HL-60/S4 (cell line): ENCODE results near the gene KATNB1.

ENCODE experiments used
- in situ Hi-C: fragments of 300-500 bp; cut with MboI; formaldehyde crosslinking; loops from 2 replicates; pipeline ENCODE4 v1.14.3; 2022; ENCODE audit warnings: low sequenced_read_pairs

The KATNB1 gene

DNA sequence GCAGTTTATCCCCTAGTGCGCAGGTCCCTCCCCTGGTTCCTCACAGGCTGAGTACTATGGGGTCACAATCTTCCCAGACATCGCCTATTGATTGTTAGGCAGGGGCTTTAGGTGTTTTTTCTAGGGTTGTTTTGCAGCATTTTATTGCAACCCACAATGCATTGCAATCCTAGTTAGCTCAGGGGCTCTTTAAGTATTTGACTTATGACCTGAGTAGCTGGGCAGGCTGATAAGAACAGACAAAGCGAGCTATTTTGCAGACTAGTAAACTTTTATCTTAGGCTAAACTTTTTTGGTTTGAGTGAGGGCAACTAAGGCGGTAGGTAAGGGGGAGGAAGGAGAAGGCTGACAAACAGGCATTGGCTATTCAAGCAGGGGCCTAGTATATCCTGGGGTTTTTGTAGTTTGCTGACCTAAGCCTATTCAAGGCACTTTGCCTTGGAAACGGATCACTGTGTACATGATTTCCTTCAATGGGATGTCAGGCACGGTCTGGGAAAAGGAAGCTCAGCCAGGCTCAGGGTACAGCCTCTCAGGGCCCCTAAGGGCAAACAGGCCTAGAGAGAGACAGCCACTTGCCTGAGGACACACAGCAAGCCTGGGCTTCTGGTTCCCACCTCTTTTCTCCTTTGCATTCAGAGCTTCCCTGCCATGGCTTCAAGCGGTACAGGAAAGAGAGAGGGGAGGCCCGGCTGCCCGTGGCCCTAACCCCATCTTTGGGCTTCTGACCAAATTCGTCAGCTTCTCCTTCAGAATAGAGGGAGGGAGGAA is 34.6 kb upstream of the KATNB1 start:
- in situ Hi-C loops = loop anchor here (25.0 kb wide), 1 partner anchor 114 kb away; no protein-coding TSS in a partner anchor

DNA sequence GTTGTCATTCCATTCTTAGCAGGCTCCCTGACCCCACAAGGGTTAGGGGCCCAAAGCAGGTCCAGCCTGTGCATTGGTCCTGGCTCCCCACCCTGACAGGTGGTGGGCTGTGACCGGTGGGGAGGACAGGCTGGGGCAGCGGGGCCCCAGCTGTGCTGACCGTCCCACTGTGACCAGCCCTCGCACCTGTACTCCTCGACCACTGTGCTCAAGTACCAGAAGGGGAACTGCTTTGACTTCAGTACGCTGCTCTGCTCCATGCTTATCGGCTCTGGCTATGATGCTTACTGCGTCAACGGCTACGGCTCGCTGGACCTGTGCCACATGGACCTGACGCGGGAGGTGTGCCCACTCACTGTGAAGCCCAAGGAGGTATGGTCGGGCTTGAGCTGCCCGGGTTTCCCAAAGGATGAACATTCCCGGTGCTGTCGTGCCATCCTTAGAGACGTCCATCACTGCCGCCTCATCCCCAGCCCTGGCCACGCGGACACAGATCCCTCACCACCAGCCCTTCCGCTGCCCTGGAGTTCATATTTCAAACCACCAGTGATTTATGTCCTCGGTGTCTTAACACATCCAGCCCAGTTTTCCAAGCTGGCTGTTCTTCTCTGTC is 33.7 kb upstream of the KATNB1 start:
- in situ Hi-C loops = loop anchor here (25.0 kb wide), 1 partner anchor 115 kb away; no protein-coding TSS in a partner anchor

- in situ Hi-C loops = loop anchor here (25.0 kb wide), 1 partner anchor 116 kb away; no protein-coding TSS in a partner anchor
These were observed 32.1 kb upstream of the KATNB1 start for GRCh38 chr16:57703416-57704010.

DNA sequence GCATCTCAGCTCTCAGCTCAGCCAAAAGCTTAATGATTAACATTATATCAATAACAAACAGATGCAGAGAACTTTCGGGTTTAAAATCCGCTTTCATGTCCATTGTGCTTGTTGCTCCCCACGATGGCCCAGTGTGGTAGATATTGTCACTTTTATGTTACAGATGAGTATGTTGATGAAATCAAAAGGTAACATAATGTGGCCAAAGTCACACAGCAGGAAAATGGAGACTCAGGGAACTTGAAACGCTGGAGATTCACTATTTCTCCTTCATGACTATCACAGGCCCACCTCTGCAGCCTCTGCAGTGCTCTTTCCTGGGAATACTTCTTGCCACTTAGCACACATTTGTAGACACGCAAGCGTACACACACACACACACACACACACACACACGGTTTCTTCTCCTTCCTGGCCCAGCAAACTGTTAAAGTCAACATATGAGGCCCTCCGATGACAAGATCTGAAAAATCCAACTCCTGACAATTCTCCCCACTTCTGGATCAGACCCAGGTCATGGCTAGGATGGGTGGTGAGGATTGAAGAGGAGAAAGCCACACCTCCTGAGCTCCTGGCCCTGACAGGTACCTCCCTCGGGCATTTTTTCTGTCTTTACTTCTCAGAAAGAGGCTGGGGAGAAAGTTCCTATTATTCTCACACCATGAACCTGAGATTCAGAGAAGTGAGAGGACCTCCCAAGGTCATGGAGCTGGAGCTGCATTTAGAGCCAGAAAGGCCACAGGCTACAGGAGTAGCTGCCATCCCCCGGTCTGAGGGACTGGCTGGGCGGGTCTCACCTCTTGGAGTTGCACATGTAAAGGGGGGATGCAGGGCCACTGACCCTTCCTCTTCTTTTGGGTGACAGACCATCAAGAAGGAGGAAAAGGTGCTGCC is 31.3 kb upstream of the KATNB1 start:
- in situ Hi-C loops = loop anchor here (25.0 kb wide), 1 partner anchor 117 kb away; no protein-coding TSS in a partner anchor

DNA sequence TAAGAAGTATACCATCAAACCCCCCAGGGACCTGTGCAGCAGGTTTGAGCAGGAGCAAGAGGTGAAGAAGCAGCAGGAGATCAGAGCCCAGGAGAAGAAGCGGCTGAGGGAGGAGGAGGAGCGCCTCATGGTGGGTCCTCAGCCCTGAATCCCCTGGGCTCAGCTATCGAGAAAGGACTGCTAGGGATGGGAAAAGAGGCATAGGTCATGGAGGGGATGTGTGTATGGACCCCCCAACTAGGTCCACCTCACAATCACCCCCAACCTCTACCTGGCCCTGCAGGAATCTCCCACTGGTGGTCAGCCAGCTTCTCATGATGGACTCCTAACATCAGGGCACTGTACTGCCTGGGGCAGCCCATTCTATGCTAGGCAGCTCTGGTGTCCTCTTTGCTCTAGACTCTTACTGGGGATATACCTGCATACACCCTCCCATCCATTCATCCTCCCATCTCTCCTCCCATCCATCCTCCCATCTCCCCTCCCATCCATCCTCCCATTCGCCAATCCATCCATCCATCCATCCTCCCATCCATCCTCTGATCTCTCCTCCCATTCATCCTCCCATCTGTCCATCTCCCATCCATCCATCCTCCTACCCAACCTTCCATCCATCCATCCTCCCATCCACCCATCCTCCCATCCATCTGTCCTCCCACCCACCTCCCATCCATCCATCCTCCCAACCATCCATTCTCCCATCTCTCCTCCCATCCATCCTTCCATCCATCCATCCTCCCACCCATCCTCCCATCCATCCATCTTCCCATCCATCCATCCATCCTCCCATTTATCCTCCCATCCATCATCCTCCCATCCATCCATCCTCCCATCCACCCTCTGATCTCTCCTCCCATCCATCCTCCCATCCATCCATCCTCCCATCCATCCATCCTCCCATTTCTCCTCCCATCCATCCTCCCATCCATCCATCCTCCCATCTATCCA is 30.4 kb upstream of the KATNB1 start:
- in situ Hi-C loops = loop anchor here (25.0 kb wide), 1 partner anchor 118 kb away; no protein-coding TSS in a partner anchor

- in situ Hi-C loops = loop anchor here (25.0 kb wide), 1 partner anchor 119 kb away; no protein-coding TSS in a partner anchor
These were observed 28.9 kb upstream of the KATNB1 start for GRCh38 chr16:57706717-57707116.

- in situ Hi-C loops = loop anchor here (25.0 kb wide), 1 partner anchor 120 kb away; no protein-coding TSS in a partner anchor
These were observed 28.2 kb upstream of the KATNB1 start for GRCh38 chr16:57707331-57707730.

DNA sequence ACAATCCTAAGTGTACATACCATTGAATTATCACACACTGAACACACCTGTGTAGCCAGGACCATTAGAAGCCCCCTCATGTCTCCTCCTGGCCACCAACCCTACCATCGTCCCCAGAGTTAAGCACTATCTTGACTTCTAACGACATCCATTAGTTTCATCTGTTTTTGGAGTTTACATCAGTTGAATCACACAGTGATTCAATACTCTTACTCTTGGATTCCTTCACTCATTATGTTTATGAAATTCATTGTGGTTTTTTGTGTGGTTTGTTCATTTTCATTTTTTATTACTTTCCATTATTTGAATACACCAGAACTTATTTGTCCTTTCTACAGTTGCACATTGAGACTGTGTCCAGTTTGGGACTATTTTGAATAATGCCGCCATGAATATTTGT is 27.4 kb upstream of the KATNB1 start:
- in situ Hi-C loops = loop anchor here (25.0 kb wide), 1 partner anchor 121 kb away; no protein-coding TSS in a partner anchor

DNA sequence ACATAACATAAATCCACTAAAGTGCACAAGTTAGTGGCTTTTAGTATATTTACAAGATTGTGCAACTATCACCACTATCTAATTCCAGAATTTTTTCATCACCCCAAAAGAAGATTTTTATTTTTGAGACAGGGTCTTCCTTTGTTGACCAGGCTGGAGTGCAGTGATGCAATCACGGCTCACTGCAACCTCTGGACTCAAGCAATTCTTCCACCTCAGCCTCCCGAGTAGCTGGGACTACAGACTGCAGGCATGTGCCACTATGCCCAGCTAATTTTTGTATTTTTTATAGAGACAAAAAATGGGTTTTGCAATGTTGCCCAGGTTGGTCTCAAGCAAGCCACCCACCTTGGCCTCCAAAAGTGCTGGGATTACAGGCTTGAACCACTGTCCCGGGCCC is 25.9 kb upstream of the KATNB1 start:
- in situ Hi-C loops = loop anchor here (25.0 kb wide), 1 partner anchor 122 kb away; no protein-coding TSS in a partner anchor

DNA sequence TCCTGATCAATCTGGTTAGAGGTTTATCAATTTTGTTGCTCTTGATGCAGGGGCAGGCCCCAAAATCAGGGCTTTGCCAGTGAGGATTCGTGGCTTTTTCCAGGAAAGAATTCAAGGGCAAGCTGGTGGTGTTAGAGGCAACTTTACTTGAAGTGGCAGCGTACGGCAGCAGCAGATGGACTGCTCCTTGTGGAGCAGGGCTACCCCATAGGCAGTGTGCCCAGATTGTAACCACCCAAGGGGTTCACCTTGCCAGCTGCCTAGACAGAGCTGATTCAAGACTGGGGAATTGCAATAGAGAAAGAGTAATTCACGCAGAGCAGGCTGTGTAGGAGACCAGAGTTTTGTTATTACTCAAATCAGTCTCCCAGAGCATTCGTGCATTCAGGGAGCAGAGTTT is 24.2 kb upstream of the KATNB1 start:
- in situ Hi-C loops = loop anchor here (25.0 kb wide), 1 partner anchor 124 kb away; no protein-coding TSS in a partner anchor

- in situ Hi-C loops = loop anchor here (25.0 kb wide), 1 partner anchor 125 kb away; no protein-coding TSS in a partner anchor
These were observed 23.6 kb upstream of the KATNB1 start for GRCh38 chr16:57711993-57712392.

DNA sequence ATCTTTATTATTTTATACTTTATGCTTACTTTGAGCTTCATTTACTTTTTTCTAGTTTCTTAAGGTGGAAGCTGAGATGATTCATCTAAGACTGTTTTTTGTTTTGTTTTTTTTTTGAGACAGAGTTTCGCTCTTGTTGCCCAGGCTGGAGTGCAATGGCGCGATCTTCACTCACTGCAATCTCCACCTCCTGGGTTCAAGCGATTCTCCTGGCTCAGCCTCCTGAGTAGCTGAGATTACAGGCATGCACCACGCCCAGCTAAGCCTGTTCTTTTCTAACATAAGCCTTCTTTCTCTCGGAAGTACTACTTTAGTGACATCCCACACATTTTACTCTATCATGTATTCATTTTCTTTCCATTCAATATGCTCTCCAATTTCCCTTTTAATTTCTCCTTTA is 23.0 kb upstream of the KATNB1 start:
- in situ Hi-C loops = loop anchor here (25.0 kb wide), 1 partner anchor 125 kb away; no protein-coding TSS in a partner anchor

DNA sequence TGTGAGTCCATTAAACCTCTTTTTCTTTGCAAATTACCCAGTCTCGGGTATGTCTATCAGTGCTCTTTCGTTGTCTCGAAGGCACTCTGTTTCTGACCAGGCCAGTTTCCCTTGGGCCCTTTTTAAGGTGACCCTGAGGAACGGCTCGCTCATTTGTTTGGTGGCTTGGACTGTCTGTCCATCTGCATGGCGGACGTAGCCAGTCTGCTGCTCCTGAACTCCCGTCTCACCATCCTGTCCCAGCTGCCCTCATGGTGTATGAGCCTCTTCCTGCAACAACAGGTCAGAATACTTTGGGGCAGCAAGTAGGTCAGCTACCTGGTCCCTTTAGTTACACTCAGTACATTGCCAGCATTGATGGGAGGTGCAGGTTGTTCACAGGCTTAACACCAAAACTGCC is 22.0 kb upstream of the KATNB1 start:
- in situ Hi-C loops = loop anchor here (25.0 kb wide), 1 partner anchor 126 kb away; no protein-coding TSS in a partner anchor

GRCh38 chr16:57714047-57714446 is 21.5 kb upstream of the KATNB1 start:
- in situ Hi-C loops = loop anchor here (25.0 kb wide), 1 partner anchor 127 kb away; no protein-coding TSS in a partner anchor

DNA sequence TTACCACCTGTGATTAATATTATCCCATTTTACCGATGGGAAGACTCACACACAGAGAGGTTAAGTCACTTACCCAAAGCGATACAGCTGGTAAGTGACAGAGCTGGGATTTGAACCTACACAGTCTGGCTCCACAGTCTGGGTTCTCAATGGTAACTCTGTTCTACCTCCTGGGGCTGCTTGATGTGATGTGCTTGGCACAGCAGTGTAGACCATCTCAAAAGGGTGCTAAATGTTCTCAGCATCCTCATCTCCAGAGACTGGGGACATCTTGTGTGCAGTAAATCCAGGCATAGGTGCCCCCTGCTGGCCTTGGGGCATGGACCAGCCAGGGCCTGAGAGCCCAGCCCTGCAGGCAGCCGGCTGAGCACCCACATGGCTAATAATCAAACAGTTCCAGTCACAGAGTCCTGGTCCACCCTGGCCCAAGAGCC is 15.4 kb upstream of the KATNB1 start:
- in situ Hi-C loops = loop anchor here (25.0 kb wide), 1 partner anchor 133 kb away; no protein-coding TSS in a partner anchor

DNA sequence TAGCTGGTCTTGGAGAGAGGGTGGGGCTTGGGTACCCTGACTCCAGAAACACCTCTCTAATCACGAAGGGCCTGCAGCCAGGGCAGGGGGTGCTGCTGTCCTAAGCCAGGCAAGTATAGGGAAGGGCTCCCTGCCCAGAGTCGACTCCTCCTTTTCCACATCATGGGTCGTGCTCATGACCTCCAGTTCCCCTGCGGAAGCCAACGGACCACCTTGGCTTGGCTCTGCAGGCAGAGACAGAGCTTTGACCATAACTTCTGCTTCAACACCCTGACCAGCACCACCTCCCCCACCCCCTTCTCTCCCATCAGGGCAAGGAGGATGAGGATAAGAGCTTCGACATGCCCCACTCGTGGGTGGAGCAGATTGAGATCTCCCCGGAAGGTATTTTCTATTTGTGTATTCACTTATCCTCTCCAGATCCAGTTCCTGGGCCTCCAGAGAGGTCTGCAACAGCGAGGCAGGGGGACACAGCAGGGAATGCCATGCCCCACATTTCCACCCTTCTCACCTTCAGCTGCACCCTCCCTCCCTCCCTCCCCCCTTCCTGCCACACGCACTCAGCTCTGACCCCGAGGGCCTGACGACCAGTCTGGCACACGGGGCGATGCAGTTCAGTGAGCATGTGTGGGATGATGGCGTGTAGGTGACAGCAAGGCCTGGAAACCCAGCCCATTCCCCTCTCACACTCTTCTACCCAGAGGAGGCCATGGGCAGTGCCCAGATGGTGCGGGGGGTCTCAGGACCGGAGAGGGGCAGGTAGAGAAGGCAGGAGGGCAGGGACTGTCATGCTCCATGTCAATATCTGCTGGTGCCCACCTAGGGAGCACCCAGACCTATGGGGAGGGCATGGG is 14.0 kb upstream of the KATNB1 start:
- in situ Hi-C loops = loop anchor here (25.0 kb wide), 1 partner anchor 134 kb away; no protein-coding TSS in a partner anchor

- in situ Hi-C loops = loop anchor here (25.0 kb wide), 1 partner anchor 135 kb away; no protein-coding TSS in a partner anchor
These were observed 13.4 kb upstream of the KATNB1 start for GRCh38 chr16:57722210-57722499.

GRCh38 chr16:57722651-57723050 is 12.9 kb upstream of the KATNB1 start:
- in situ Hi-C loops = loop anchor here (25.0 kb wide), 1 partner anchor 135 kb away; no protein-coding TSS in a partner anchor
